WERI-Rb-1 (cell line): ENCODE results near the gene NR2C2AP.

Experiments used
- DNase-seq: peaks from one replicate; pipeline ENCODE4 v3.0.0-alpha.2; 2020
- H3K27ac ChIP-seq: fragments of 250-450 bp; sonication (Bioruptor Pico); 2 replicates; pipeline ENCODE4 v1.5.1; 2020; ENCODE audit warnings: mild to moderate bottlenecking, moderate library complexity
- H3K27me3 ChIP-seq: fragments of 250-450 bp; sonication (Bioruptor Pico); 2 replicates; pipeline ENCODE4 v1.5.1; 2021; ENCODE audit warnings: mild to moderate bottlenecking, low read depth, moderate library complexity; ENCODE audit not compliant: insufficient read depth, severe bottlenecking
- H3K36me3 ChIP-seq: fragments of 250-450 bp; sonication (Bioruptor Pico); 2 replicates; pipeline ENCODE4 v1.5.1; 2020; ENCODE audit warnings: mild to moderate bottlenecking, moderate library complexity
- H3K4me3 ChIP-seq: 2 replicates; pipeline ENCODE4 v1.5.1; 2011; ENCODE audit warnings: low read depth, mild to moderate bottlenecking, control low read depth, low read length
- H3K9me3 ChIP-seq: fragments of 250-450 bp; sonication (Bioruptor Pico); 2 replicates; pipeline ENCODE4 v1.5.1; 2021; ENCODE audit warnings: mild to moderate bottlenecking, moderate library complexity; ENCODE audit not compliant: severe bottlenecking
- TF ChIP-seq, protein P1 (sequence below): IDR thresholded peaks from 2 replicates; pipeline ENCODE4 v1.5.1; 2011; ENCODE audit warnings: low read depth, mild to moderate bottlenecking, control low read depth, inconsistent platforms, low read length

The NR2C2AP gene

DNA sequence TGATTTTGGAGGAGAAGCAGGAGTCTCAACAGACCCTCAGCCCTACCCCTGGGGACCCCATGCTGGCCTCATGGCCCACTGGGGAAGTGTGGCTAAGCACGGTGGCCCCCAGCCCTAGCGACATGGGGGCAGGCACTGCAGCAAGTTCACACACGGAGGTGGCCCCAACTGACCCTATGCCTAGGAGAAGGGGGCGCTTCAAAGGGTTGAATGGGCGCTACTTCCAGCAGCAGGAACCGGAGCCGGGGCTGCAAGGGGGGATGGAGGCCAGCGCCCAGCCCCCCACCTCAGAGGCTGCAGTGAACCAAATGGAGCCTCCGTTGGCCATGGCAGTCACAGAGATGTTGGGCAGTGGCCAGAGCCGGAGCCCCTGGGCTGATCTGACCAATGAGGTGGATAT is 23.4 kb upstream of the NR2C2AP start:
- H3K27ac ChIP-seq: no peak overlapping the region
- DNase-seq: no peak
- no peaks in the 10 kb centered on the region for H3K27me3 ChIP-seq
- H3K9me3 ChIP-seq: peaks cover 3% of the 10 kb centered on the region
- H3K36me3 ChIP-seq: no peaks in the 10 kb centered on the region
- TF ChIP-seq, protein P1, sequence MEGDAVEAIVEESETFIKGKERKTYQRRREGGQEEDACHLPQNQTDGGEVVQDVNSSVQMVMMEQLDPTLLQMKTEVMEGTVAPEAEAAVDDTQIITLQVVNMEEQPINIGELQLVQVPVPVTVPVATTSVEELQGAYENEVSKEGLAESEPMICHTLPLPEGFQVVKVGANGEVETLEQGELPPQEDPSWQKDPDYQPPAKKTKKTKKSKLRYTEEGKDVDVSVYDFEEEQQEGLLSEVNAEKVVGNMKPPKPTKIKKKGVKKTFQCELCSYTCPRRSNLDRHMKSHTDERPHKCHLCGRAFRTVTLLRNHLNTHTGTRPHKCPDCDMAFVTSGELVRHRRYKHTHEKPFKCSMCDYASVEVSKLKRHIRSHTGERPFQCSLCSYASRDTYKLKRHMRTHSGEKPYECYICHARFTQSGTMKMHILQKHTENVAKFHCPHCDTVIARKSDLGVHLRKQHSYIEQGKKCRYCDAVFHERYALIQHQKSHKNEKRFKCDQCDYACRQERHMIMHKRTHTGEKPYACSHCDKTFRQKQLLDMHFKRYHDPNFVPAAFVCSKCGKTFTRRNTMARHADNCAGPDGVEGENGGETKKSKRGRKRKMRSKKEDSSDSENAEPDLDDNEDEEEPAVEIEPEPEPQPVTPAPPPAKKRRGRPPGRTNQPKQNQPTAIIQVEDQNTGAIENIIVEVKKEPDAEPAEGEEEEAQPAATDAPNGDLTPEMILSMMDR: no peak
- no peak overlapping the region for H3K4me3 ChIP-seq

DNA sequence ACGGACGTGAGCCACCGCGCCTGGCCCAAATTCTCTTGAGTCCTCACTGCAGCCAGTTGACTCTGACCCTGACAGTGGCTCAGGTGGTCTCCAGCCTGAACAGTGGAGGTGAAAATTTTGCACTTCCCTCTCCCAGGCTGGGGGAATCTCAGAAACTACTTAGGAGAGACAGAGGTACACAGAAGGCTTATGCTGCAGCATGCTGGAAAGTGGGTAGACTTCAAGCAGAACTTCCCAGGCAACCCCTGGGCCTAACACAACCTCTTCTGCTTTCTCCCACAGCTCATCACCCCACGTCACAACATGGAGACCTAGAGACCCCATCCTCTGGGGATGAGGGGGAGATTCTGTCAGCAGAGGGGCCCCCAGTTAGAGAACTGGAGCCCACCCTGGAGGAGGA is 23.0 kb upstream of the NR2C2AP start:
- TF ChIP-seq, protein P1: no peak
- H3K4me3 ChIP-seq: no peak overlapping the region
- no peaks in the 10 kb centered on the region for H3K27me3 ChIP-seq
- H3K27ac ChIP-seq: no peak overlapping the region
- peaks cover 3% of the 10 kb centered on the region for H3K9me3 ChIP-seq
- DNase-seq: no peak
- H3K36me3 ChIP-seq: no peaks in the 10 kb centered on the region

DNA sequence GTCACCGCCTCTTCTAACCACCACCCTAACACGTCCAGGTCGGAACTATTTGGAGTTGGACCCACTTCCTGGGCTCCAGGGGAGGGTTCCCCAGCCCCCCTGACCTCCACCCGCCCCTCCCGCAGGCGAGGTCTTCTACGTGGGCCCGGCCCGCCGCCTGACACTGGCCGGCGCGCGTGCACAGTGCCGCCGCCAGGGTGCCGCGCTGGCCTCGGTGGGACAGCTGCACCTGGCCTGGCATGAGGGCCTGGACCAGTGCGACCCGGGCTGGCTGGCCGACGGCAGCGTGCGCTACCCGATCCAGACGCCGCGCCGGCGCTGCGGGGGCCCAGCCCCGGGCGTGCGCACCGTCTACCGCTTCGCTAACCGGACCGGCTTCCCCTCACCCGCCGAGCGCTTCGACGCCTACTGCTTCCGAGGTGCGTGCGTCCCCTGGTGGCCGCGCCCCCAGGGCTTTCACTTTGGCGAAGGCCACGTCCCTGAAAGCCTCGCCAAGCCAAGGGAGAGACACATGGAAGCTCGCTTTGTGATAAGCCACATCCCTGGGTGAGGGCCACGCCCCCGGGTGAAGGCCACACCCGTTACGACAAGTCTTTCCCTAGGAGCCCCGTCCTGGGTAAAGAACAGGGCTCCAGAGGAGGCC is 21.8 kb upstream of the NR2C2AP start:
- Histone ChIP-seq H3K27me3 (no peaks in the 10 kb centered on the region), H3K4me3 (peak overlapping the region; percentile 28), H3K36me3 (no peaks in the 10 kb centered on the region), H3K27ac (peak overlapping the region; percentile 79), H3K9me3 (peaks cover 3% of the 10 kb centered on the region)
- TF ChIP-seq, protein P1: peak; percentile 94
- peak; percentile 95 for DNase-seq

DNA sequence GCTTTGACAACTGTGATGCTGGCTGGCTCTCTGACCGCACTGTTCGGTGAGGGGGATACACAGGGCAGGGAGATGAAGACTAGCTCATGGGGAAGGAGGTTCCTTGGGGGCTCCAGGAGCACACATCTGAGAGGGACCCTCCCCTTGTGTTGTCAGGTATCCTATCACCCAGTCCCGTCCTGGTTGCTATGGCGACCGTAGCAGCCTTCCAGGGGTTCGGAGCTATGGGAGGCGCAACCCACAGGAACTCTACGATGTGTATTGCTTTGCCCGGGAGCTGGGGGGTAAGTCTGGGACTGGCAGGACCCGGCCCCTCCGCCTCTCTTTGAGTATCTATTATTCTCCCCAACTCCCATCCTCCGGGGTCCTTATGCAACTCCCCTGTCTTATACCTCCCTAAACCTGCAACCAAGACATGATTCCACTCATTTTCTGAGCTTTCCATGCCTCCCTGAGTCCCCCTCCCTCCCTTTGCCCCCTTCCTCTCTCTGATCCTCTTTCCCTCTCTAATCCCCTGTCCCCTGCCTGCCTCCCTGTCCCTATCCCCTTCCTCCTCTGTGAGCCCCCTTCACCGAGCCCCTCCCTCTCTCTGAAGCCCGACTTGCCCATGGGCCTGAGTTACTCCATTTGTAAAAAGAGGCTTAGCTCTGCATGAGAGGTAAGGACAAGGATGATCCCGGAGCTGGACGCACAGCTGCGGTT is 21.1 kb upstream of the NR2C2AP start:
- no peaks in the 10 kb centered on the region for H3K27me3 ChIP-seq
- peaks cover 3% of the 10 kb centered on the region for H3K9me3 ChIP-seq
- peak; percentile 75 for DNase-seq
- no peaks in the 10 kb centered on the region for H3K36me3 ChIP-seq
- H3K4me3 ChIP-seq: peak overlapping the region; percentile 28
- H3K27ac ChIP-seq: peak overlapping the region; percentile 79
- TF ChIP-seq, protein P1: no peak

DNA sequence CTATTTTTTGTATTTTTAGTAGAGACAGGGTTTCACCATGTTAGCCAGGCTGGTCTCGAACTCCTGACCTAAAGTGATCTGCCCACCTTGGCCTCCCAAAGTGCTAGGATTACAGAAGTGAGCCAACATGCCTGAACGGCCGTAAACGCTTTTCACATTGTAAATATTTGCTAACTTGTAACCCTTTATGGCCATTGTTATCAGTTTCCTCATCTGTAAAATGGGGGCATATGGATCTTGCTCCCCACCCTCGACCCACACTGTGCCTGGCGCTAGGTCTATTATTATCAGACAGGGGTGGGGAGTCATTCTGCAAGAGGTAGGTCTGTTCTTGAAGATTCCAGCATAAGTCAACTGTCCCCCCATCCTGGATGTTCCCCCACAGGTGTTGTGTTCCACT is 20.4 kb upstream of the NR2C2AP start:
- no peak overlapping the region for H3K27ac ChIP-seq
- no peak for DNase-seq

More for the DNA sequence above, 20.4 kb upstream of the NR2C2AP start:
- Histone ChIP-seq H3K27me3 (no peaks in the 10 kb centered on the region), H3K36me3 (no peaks in the 10 kb centered on the region), H3K9me3 (peaks cover 3% of the 10 kb centered on the region), H3K4me3 (no peak overlapping the region)
- TF ChIP-seq, protein P1: no peak
